Fibroblast of gingiva (primary cell): Measurements from ENCODE around the gene KCTD18.

Source experiments
- DNase-seq: peaks from one replicate; pipeline ENCODE4 v3.0.0-alpha.2; 2011; ENCODE audit warnings: low read depth

The KCTD18 gene

DNA sequence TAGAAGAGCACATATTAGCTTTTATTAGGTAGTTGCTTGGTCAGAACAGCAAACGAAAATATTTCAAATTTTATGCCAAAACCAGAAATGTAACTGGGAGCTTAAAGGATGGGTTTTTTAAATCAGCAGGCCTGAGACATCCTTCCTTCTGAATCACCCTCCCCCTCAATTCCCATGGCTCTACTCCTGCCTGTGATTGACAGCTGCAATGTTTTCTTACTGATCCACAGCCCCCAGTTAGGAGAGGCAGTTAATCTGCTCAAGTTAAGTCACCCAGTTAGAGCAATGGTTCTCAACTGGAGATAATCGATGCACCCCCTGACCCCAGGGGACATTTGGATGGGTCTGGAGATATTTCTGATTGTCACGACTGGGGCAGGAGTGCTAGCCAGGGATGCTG, 24.9 kb downstream of the KCTD18 start:
- no peak for DNase-seq

DNA sequence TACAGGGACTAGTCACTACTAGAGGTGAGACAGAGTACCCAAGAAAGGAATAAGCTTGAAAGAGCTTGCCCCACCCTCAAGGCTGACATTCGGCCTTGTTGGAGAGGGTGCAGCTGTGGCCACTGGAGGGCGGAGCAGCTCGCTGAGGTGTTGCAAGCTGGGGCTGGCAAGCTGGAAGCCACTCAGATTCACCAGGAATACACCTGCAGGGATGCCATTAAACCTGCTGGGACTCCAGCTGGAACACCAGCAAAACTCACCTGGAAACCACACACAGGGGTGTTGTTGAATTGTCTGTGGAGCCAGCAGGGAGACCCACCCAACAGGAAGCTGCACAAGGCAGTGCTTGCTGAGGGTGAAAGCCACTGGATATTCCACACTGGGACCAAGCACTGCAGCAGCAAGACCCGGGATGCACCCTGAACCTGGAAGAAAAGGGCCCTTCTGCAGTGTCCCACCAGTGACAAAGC, 26.1 kb downstream of the KCTD18 start:
- peak; percentile 14 for DNase-seq

DNA sequence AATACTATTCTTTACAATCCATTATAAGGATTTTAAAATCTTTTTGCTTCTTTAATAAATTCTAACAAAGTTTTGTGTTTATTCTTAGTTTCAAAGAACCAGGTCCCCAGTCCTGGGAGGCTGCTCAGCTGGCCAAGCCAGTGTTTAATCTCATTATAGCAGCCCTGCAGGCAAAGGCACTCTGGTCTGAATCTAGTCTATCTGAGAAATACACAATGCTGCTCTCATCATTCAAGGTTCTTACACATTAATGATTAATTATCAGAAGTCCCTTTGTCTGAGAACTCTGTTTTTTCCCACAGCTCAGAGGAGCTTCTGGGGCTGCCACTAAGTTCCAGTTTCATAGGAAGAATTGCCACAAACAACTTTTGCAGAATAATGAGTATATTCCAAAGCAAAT, 27.7 kb downstream of the KCTD18 start:
- no peak for DNase-seq

DNA sequence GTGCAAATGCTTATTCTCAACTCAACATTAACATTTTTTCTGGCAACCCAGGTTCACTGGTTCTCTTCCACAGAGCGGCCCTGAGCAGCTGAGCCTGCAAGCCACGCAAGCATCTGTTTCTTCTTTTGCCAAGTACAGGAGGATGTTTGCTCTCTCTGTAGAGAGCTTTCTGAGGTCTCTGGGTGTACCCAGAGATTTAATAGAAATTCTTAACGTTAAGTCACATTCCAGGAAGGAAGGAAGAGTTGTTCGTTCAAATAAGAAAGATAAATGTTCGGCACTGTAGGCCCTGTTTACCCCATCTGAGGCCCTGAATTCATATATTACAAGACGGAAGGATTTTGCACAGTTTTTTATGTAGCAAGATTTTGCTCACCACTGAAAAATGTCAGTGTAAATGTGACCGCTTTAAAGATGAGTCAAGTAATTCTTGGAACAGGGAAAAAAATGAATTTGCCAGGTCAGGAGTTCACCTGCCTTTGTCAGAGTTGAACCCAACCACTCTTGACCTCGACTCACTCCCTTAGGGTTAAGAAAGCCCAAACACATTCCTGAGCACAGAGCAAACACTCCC, 30.1 kb downstream of the KCTD18 start:
- DNase-seq, result peak; percentile 56

DNA sequence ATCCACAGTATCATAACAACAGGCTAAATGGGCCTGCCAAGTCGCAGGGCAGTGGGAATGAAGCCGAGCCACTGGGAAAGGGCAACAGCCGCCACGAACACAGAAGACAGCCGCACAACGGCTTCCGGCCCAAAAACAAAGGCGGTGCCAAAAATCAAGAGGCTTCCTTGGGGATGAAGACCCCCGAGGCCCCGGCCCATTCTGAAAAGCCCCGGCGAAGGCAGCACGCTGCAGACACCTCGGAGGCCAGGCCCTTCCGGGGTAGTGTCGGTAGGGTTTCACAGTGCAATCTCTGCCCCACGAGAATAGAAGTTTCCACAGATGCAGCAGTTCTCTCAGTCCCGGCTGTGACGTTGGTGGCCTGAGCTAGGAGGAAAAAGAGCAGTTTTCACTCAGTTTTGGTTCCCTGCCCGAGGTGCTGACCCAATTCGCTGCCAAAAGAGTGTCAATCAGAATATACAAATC, 32.2 kb downstream of the KCTD18 start:
- no peak for DNase-seq

DNA sequence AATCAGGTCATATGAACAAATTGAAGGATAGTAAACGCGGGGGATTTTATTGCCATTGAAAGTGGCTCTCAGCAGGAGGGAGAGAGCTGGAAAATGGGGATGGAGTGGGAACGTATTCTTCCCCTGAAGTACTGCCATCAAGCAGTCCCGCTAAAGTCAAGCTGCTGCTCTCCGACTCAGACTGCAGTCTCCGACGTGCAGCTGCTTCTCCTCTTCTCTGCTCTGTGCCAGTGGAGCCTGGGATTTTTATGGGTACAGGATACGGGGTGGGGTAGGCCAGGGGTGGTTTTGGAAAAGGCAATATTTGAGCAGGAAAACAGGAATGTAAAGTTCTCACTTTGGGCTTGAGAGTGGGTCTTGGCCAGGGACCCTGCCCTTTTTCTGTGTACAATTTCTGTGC, 33.0 kb downstream of the KCTD18 start:
- DNase-seq, result no peak

DNA sequence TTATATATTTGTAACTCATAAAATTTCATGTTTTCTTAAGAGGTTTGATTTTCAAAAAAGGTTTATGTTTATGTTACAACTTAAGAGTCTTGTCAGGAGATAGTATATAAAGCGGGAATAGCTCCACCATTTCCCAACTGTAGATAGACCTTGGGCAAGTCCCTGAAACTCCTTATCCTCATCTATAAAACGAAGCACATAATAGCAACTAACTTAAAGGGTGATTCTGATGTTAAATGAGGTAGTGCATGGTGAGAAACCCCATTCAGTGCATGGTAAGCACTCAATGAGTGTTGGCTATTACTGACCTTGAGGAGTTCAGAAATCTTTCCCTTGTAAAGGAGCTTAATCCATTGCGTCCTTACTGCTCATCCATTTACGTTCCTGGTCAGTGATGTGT, 34.1 kb downstream of the KCTD18 start:
- DNase-seq, result no peak

DNA sequence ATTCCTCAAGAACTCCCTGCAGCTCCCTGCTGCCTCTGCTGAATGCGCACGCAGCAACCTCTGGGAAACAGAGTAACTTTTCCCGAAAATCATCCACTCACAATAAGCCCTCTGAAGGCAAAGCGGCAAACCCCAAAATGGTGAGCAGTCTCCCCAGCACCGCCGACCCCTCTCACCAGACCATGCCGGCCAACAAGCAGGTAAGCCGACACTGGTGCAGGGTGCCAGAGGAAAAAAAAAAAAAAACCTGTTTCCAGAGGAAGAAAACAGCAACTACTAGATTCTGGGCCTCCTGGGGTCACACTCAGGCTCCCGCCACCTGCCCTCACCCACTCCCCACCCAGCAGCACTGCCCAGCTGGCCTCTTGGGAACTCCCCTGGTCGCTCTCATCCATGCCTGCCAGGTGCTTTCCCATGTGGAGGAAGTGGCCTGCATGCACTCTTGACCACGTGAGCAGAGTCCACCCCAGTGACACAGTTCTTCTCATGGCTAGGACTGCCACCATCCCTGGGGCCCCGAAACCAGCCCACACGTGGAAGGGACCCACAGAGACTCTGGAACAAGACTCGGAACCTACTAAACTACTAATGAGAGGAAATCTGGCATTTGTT, 36.9 kb downstream of the KCTD18 start:
- DNase-seq, result no peak

DNA sequence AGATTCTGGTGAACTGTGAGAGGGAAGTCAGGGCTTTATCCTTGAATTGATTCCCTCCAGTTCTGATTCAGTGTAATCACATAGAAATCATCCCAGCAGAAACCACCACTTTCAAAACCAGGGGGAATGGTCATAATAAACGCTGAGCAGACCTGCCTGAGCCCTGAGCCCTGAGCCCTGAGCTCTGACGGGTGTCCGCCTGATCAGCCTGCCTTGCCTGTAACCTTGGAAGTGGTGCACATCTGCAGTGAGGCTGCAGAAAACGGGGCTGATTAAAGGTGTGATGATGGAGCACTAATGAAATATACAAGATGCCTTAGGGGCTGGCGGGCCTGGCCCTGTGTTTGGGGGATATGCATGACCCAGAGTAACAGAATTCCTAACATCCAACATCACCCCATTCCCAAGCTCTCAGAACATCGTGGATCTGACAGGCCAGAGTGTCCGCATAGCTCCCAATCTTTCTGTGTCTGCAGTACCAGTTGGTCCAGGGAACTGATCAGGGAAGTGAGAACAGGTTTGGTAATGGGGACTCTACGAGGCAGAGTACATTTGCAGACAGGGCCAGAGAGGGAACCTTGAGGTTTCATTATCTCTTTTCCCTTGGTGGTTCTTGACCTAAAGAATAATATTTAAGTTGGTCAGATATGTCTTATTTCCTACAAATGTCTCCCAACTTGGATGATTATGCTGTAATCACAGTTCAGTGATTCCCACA, 37.8 kb downstream of the KCTD18 start:
- DNase-seq, result no peak

DNA sequence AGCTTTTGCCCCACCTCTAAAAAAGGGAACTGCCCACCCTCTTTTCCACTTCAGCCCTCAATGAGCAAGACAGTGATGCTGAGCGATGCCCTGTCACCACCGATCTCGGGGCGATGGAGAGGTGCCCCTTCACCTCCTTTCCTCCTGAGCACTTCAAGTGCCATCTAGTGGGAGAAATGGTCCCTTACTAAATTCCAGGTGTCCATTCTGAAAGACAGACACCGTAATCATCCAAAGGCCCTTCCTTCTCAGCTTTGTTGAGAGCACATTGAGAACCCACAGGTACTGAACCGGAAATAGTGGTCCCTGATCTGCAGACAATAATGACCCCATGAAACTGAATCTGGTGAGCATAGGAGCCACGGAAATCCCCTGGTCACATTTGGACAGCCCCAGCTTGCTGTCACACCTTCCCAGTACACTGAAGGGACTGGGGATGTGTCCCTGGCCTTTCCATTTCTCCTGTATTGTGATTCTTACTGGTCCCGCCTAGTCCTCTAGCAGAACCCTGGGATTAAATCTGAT, 38.5 kb downstream of the KCTD18 start:
- peak; percentile 17 for DNase-seq

DNA sequence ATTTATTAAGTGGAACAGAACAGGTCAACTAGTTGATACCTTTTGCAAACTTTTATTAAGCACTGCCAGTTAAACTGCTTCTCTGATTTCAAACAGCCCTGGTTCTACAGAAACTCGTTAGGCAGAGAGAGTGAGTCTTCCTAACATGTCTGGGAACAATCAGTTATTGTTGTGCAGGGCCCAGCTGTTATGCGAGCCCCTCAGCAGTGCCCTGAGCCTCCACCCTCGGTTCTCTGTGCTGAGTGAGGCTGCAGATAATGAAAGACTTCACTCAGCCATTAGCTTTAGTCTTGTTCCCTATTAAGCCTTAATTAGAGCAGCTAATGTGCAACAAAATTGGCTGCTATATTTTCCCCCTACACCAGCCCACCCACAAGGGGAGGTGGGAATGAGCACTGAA, 39.6 kb downstream of the KCTD18 start:
- no peak for DNase-seq

DNA sequence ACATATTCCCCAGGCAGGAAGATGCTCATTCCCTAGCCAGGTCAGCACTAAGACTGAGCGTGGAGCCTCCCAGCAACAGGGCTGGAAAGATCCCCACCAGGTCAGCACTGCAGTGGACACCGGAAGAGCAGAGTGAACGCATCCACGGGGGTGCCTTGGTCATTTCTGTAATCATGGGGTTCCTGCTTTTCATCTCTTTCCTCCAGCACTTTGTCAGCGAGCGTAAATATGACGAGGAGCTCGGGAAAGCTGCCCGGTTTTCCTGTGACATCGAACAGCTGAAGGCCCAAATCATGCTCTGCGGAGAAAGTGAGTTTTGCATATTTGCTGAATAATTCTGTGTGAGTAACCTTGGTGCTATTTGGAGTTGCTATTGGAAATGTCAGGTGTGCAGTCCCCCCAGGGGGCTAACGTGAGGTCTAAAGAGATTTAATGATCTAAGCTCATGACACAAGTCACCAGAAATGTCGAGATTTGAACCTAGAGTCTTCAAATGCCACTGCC, 40.1 kb downstream of the KCTD18 start:
- no peak for DNase-seq

DNA sequence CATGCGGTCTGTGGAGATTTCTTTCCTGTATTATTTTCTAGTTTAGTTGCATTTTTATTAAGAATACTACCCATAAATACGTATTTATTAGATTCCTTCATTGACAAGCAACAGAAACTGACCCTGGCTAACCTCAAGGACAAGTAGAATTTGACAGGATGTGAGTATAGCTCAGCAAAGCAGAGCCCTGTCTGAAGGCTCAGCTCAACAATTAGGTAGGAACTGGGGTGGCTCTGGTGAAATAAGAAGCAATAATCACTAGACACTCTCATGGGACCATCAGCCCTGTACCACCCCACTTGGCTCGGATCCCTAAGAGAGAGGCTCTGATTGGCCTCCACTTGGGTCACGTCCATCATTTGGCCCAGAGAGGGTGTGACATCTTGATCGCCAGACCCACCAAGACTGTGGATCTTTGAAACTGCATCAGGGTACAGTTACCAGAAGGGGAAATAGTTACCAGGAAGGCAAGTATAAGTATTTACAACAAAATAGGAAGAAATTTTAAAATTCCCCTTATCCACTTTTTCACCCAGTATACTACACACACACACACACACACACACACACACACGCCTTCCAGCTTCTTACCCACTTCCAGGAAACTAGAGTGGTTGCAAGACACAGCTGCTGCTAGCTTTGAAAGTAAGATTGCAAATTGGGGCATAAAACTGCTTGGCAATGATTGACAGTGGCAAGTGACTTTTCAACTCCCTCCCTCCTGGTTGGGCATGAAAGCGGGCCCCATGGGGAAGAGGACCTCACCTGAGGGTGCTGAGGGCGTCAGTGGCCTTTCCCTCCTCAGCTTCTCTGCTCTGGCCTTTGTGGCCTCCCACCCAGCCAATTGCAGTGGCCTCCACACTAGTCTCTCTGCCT, 41.8 kb downstream of the KCTD18 start:
- no peak for DNase-seq

DNA sequence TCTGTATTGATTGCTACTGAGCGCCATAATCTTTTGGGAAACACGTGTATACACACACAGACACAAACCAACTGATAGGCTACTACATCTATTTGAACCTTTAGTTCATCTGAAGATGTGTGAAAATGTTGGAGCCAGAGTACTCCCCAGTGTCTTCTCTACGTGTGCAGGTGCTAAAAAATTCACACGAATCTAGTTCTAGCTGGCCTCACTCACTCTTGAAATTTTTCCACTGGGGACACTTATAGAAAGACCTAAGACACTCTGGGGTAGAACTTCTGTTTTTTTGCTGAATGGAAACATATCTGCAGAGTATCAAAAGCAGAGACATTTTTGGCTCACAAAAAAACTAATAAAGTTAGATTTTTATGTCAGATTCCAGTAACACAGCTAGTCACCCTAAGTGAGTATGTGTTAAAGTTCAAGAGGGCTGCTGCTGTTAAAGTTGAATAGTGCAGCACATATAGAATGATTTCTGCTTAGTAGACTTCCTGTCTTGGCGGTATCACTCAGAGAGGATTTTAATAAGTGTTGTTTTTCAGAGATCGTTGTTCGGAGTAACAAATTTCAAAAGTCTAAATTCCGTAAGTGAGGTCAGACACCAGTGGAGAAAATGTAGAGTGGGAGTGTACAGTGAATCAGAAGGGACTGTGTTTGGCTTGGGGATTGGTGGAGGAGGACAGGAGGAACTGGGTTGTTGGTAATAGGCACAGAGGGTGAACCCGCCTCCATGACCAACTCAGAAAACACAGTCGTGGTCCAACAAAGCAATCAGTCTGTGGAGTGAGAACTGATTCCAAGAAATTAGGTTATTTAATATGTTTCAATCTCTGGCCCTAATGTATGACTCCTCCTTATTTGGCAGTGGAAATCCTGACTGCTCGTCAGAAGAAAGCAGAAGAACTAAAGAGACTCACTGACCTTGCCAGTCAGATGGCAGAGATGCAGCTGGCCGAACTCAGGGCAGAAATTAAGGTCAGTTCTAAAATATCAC, 43.1 kb downstream of the KCTD18 start:
- DNase-seq, result peak; percentile 95

DNA sequence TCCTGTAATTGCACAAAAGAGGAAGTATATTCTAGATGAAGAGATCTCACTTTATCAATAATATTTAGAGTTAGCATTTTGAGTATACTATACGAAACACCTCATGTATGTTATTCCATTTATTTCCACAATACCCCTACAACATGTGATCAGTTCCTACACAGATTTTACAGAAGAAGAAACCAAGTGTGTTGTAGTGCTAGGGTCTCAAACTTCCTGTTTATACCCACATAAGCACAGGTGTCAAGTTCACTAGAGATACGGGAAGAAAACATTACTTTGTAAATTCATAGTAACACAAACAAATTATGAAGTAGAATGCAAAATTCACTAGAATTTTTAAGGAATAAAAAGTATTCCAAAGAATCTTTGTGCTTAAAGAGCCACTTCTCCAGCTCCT, 46.4 kb downstream of the KCTD18 start:
- no peak for DNase-seq

DNA sequence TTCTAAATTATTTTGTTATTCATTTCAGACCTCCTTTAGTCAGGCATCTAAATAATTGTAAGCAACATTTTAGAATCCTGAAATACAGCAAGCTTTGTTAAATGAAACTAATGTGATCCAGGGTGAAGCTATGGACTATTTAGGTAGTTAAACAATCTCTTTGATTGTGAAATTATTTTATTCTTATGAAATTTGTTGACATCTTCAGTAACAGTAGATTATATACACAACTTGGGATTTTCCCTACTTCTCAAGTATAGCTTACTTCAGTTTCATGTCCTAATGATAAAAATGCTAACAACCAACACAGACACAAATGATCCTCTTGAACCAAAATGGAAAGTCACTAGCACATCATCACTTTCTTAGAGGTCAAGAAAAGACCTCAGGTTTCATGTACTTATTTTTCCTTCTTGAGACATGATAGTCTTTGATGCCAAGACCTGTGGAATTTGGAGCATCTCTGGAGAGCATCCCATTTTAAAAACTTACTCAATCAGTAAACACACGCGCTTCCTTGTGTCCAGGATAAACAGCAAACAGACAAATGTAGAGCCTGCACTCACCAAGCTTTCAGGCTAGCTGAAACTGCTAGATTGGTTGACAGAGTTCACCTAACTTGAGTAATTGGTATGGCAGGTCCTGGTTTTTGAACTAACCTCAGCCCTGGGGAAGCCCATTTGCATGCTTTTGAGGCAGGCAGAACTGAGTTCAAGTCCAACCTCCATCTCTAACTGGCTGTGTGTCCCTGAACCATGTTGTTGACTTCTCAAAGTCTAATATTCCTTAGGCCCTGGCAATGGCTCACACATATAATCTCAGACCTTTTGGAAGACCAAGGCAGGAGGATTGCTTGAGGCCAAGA, 47.8 kb downstream of the KCTD18 start:
- DNase-seq, result peak; percentile 64

DNA sequence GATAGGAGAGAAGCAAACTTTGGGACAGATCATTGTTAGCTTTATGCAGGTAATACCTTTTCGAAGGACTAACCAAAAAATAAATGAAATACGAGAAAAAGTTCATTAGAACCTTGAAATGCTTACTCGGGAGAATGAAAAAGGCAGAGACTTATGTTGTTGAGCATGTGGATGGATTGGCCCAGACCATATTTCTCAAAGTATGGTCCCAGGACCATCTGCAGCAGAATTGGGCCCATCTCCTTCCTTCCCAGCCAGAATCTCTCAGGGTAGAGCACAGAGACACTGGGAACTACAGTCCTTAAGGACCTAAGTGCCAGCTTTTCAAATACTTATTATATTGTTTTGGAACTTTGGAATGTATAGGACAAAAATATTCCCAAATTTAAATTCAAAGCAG, 50.8 kb downstream of the KCTD18 start:
- no peak for DNase-seq

DNA sequence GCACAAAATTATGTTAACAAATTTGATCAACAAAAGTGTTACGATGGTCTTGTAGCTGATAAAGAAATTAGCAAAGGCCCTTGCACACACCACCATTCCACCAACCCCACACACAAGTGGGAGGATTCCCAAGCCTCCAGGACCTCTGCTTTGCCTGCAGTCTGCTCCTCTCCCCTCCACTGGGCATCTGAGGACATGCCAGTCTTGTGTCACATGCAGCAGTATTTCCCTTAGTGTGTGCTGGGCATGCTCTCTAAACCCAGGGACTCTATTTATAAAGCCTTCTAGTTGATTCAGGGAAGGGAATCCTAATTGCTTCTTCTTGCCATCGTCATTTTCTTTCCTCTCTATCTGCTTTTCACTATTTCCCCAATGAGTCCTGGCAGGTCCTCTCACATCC, 53.3 kb downstream of the KCTD18 start:
- DNase-seq, result no peak

DNA sequence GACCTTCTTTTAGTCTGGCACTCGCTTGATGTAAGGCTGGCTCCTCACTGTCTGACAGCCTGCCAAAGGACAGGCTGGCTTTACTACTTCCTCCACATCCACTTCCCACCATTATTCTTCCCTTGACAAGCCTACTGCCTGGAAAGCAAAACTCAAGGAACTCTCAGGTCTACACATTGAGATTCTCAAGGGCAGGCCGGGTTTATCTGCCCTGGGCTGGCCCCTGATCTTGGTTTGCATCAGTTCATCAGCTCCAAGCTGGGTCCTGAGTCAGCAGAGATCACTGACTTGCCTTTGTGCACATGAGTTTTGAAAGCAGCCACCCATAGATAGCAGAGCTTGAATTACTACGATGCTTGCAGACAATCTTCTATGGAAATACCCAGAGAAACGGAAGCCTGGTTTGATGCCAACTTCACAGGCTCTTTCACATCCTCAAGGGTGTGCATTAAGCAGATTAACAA, 53.9 kb downstream of the KCTD18 start:
- DNase-seq, result no peak
